GM20000 (cell line): ENCODE measurements around the gene AKIP1.
A peak's percentile ranks its signal among the peaks of the same experiment; 100 is the strongest.
"Not testable (repeated sequence)": the region's sequence is repeated elsewhere in the genome, so short reads cannot be mapped to it uniquely, and the experiment has no call there.

Experiments used
- DNase-seq: peaks from one replicate; pipeline ENCODE4 v3.0.0; 2012; ENCODE audit warnings: low spot score
- TF ChIP-seq, protein P1 (sequence below): IDR thresholded peaks from 2 replicates; pipeline ENCODE4 v1.5.1; 2012; ENCODE audit warnings: mild to moderate bottlenecking, control low read depth; ENCODE audit errors: extremely low read depth, missing control alignments

The AKIP1 gene

DNA sequence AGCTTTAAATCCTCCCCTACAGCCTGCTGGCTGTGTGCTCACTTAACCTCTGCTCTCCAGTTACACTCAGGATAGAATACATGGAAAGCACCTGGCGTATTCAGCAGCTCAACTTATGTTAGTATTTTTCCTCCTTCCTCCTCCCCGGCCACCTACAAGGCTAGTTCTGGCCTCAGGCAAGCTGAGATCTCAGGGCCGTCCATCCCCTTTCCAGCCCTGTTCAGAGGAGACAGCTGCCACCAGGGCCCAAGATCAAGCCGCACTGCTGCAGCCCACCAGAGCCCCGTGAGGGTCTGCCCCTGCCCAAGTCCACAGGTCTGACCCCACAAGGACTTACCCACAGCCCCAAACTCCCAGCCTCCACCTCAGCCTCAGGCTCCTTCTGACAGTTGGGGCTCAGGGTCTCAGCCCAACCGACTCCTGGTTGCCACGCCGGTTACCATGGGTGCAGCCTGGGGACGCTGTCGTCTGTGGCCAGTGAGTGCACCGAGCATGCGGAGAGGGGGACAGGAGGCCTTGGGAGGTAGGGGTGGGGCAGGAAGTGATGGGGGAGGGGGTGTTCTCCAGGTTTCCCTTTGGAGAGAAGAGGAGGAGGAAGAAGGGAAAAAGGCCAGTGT lies 21.7 kb downstream of the AKIP1 start, which contains the start of gene C11orf16:
Gene C11orf16, minus strand, starts transcription at position 384 of the 617 bp plus-strand sequence. CDS start 639 bp downstream, outside the sequence.
- DNase-seq = no peak
- TF ChIP-seq, protein P1, sequence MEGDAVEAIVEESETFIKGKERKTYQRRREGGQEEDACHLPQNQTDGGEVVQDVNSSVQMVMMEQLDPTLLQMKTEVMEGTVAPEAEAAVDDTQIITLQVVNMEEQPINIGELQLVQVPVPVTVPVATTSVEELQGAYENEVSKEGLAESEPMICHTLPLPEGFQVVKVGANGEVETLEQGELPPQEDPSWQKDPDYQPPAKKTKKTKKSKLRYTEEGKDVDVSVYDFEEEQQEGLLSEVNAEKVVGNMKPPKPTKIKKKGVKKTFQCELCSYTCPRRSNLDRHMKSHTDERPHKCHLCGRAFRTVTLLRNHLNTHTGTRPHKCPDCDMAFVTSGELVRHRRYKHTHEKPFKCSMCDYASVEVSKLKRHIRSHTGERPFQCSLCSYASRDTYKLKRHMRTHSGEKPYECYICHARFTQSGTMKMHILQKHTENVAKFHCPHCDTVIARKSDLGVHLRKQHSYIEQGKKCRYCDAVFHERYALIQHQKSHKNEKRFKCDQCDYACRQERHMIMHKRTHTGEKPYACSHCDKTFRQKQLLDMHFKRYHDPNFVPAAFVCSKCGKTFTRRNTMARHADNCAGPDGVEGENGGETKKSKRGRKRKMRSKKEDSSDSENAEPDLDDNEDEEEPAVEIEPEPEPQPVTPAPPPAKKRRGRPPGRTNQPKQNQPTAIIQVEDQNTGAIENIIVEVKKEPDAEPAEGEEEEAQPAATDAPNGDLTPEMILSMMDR = no peak

GRCh38 chr11:8933931-8934330 lies 22.9 kb downstream of the AKIP1 start:
- TF ChIP-seq, protein P1 = no peak
- no peak for DNase-seq

GRCh38 chr11:8934742-8935488 lies 23.9 kb downstream of the AKIP1 start:
- TF ChIP-seq, protein P1 = no peak

DNA sequence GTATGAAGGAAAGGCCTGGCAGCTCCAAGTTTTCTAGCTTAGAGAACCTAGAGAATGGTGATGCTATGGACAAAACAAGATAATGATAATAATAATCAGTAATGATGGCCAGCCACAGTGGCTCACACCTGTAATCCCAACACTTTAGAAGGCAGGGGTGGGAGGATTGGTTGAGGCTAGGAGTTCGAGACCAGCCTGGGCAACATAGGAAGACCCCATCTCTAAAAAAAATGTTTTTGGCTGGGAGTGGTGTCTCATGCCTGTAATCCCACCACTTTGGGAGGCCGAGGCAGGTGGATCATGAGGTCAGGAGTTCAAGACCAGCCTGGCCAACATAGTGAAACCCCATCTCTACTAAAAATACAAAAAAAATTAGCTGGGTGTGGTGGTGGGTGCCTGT lies 24.8 kb downstream of the AKIP1 start:
- not testable (repeated sequence) for DNase-seq

More at GRCh38 chr11:8934742-8935488, 23.9 kb downstream of the AKIP1 start:
- no peak for DNase-seq

GRCh38 chr11:8937159-8937558 lies 26.2 kb downstream of the AKIP1 start:
- TF ChIP-seq, protein P1 = no peak
- DNase-seq = peak; percentile 24

DNA sequence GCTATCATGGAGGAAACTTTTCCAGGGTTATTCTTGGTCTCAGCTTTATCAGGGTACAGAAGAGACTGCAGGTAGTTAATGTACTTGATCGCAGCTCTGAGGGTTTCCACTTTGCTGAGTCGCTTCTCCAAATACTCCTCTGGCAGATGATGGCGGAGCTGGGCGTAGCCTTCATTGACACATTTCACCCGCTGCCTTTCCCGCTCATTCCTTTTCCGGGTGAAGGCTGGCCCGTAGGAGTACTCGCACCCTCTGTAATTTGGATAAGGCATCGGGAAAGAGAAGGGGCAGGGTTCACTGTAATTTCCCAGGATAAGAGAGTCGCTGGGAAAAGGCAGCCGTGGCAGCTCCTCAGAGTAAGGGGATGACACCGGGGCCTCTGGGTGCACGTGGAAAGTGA lies 26.7 kb downstream of the AKIP1 start:
- TF ChIP-seq, protein P1 = no peak
- DNase-seq = no peak

GRCh38 chr11:8941341-8942103 lies 30.5 kb downstream of the AKIP1 start:
- DNase-seq = no peak
- TF ChIP-seq, protein P1 = no peak
